Activated CD8-positive, alpha-beta T cell treated with anti-CD3 and anti-CD28 coated beads for 36 hours (primary cell): ENCODE data around the gene PPP2R3B. TPM values are rescaled to one million over a fixed set of nuclear protein-coding genes. Genes with fewer than 3 reads are reported as not detected.

Source experiments
- ATAC-seq: fragments of 200-7000 bp; cut with Tn5 transposase; one replicate; pipeline ENCODE4 v1.10.0; 2021; ENCODE audit warnings: mild to moderate bottlenecking, moderate library complexity
- CTCF ChIA-PET: fragments of 350-600 bp; sonication (Branson Sonifier 250); formaldehyde crosslinking; loops from one replicate; lab custom pipeline; 2021; ENCODE audit warnings: antibody characterized with exemption; lab: Charles Lee
- POLR2A ChIA-PET: fragments of 350-600 bp; sonication (Branson Sonifier 250); formaldehyde crosslinking; loops from one replicate; lab custom pipeline; 2021; ENCODE audit warnings: antibody characterized with exemption; lab: Charles Lee
- DNase-seq: peaks from one replicate; pipeline ENCODE4 v3.0.0-alpha.2; 2020
- H3K27ac Mint-ChIP-seq: one replicate; pipeline ENCODE4 v1.8.0; 2021; ENCODE audit warnings: mild to moderate bottlenecking, mixed read lengths
- H3K27me3 Mint-ChIP-seq: one replicate; pipeline ENCODE4 v1.8.0; 2021; ENCODE audit warnings: mixed read lengths
- H3K36me3 Mint-ChIP-seq: one replicate; pipeline ENCODE4 v1.8.0; 2021; ENCODE audit warnings: low read depth, mixed read lengths
- H3K4me1 Mint-ChIP-seq: one replicate; pipeline ENCODE4 v1.8.0; 2021; ENCODE audit warnings: low read depth, mixed read lengths
- H3K4me3 Mint-ChIP-seq: one replicate; pipeline ENCODE4 v1.8.0; 2021; ENCODE audit warnings: mild to moderate bottlenecking, moderate library complexity, mixed read lengths
- H3K9me3 Mint-ChIP-seq: one replicate; pipeline ENCODE4 v1.8.0; 2021; ENCODE audit warnings: mixed read lengths
- intact Hi-C: fragments of 100-400 bp; cut with micrococcal nuclease; formaldehyde crosslinking; loops from one replicate; pipeline ENCODE4 v1.10.0; 2022
- total RNA-seq, 2 experiments: library from RNA; stranded (reverse); gene quantifications; one replicate each; pipeline ENCODE4 v1.2.3, GENCODE V29; 2021
- TF ChIP-seq, protein P1 (sequence below): fragments of 200-600 bp; IDR thresholded peaks from one replicate; pipeline ENCODE4 v1.8.0; 2022; ENCODE audit warnings: antibody characterized with exemption, mild to moderate bottlenecking

The PPP2R3B gene
- total RNA-seq, 2 experiments from 2014 or later = 44.9 to 45.7 TPM

DNA sequence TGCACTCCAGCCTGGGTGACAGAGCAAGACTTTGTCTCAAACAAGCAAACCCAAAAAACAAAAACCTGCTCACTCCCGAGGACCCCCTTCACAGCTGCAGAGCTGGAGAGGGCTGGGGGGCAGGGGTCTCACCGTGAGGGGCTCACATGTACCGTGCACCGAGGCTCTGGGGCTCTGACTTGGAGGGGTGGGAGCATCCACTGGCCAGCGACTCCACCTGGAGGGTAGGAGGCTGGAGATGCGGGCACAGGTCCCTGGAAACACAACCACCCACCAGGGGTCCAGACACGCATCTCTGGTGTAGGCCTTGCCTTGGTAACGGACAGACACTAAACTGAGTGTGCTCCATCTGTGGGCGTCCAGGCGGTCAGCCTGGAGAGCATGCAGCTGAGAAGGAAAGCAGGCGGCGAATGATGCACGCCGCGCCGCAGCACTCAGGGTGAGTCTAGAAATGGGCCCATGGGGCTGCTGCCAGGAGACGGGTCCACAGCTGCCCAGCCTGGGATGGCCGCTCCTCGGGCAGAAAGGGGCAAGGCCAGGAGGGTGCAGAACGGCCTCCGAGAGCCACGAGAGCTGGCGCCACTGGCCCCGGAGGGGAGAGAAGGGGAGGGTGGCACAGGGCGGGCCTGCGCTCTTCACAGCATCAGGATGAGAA lies 26.1 kb downstream of the PPP2R3B start:
- CTCF ChIA-PET = no interaction called here
- Mint-ChIP-seq H3K4me3 (no peak overlapping the region), H3K9me3 (peaks cover 20% of the 10 kb centered on the region), H3K27me3 (no peaks in the 10 kb centered on the region), H3K36me3 (peaks cover 75% of the 10 kb centered on the region), H3K4me1 (peaks cover 21% of the 10 kb centered on the region), H3K27ac (no peak overlapping the region)
- ATAC-seq = no peak
- DNase-seq = no peak
- POLR2A ChIA-PET = no interaction called here
- TF ChIP-seq, protein P1, sequence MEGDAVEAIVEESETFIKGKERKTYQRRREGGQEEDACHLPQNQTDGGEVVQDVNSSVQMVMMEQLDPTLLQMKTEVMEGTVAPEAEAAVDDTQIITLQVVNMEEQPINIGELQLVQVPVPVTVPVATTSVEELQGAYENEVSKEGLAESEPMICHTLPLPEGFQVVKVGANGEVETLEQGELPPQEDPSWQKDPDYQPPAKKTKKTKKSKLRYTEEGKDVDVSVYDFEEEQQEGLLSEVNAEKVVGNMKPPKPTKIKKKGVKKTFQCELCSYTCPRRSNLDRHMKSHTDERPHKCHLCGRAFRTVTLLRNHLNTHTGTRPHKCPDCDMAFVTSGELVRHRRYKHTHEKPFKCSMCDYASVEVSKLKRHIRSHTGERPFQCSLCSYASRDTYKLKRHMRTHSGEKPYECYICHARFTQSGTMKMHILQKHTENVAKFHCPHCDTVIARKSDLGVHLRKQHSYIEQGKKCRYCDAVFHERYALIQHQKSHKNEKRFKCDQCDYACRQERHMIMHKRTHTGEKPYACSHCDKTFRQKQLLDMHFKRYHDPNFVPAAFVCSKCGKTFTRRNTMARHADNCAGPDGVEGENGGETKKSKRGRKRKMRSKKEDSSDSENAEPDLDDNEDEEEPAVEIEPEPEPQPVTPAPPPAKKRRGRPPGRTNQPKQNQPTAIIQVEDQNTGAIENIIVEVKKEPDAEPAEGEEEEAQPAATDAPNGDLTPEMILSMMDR = no peak
- intact Hi-C loops = no loop called here

DNA sequence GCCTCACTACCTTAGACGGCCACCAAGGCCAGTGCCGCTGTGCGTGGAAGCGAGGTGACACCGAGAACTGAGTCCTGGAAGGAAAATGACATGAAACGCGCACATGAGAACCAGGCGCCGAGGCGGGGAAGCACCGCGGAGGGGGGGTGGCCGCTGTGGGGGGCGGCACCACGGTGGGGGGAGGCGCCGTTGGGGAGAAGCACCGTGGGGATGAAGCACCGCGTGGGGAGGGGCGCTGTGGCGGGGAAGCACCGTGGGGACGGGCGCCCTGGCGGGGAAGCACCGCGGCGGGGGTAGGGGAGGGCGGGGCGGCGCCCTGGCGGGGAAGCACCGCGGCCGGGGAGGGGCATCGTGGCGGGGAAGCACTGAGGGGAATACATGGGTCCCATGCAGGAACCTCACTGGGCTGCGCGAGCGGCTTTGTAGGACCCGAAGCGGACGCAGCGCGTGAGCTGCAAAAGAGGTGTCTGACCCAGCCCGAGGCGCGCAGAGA lies 28.0 kb downstream of the PPP2R3B start:
- intact Hi-C loops = no loop called here
- ATAC-seq = no peak
- peaks cover 20% of the 10 kb centered on the region for H3K9me3 Mint-ChIP-seq
- peaks cover 21% of the 10 kb centered on the region for H3K4me1 Mint-ChIP-seq
- H3K36me3 Mint-ChIP-seq = peaks cover 80% of the 10 kb centered on the region
- DNase-seq = no peak
- TF ChIP-seq, protein P1 = no peak
- H3K27me3 Mint-ChIP-seq = no peaks in the 10 kb centered on the region
- ChIA-PET CTCF (no interaction called here), POLR2A (no interaction called here)
- H3K4me3 Mint-ChIP-seq = no peak overlapping the region
- peak overlapping the region; percentile 95 for H3K27ac Mint-ChIP-seq

DNA sequence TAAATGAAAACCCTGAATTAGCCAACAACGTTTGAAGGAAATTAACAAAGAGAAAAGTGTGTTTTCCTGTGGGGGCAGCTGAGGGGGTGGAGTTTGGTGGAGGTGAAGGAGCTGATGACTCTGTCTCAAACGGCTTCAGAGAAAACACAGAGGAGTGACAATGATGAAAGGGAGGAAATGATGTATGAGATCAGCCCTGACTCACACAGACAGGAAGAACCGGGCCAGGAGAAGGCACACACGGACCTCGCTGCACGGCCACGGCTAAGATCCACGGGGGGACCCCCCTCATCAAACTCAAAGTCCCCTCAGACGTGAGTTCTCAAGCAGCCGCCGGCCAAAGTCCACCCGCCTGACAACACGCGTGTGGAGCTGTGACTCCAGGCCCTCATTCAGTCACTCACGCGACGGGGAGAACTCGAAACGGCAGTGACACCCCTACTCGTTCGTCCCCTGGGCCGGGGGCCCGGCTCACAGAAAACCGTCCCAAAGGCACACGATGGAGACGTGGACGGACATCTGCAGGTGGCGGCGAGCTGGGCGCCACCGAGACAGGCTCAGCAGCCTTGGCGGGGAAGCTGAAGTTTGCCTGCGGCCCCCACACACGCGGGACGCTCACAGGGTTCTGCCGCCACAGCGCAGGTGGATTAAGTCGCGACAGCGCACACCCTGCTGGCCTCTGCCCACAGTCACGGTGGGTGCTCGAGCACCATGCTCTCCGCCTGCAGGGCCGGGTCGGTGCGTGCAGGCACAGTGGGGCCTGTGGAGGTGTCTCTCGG lies 28.8 kb downstream of the PPP2R3B start:
- peaks cover 20% of the 10 kb centered on the region for H3K9me3 Mint-ChIP-seq
- H3K27ac Mint-ChIP-seq = peak overlapping the region; percentile 95
- H3K36me3 Mint-ChIP-seq = peaks cover 72% of the 10 kb centered on the region
- intact Hi-C loops = no loop called here
- POLR2A ChIA-PET = no interaction called here
- no peaks in the 10 kb centered on the region for H3K27me3 Mint-ChIP-seq
- ATAC-seq = peak; percentile 99
- TF ChIP-seq, protein P1 = no peak
- CTCF ChIA-PET = no interaction called here
- H3K4me1 Mint-ChIP-seq = peaks cover 21% of the 10 kb centered on the region
- peak overlapping the region; percentile 49 for H3K4me3 Mint-ChIP-seq
- DNase-seq = peak; percentile 76

DNA sequence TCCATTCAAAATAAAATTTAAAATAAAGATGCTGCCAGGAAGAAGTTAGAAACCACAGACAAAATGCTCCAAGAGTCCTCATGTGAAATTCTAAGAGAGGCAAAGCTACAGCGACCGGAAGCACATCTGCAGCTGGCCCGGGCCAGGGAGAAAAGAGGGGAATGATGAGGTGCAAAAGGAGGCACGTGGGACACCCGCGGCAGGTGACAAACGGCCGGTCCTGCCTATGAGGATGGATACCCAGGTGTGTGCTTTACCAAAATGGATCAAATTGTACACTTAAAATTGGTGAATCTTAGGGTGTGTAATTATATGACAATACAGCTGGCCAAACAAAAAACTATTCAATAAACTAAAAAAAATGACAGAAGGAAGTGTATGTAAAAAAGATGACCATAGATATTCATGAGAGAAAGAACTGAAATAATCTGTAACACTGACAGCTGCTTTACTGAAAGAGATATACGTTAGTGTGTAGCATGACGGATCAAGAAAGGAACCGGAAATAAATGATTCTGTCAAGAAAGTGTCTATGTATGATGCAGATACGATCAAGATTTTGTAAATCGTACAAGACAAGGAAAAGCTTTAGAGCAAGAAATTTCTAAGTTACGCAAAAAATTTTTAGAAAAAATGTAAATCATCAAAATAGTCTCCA lies 29.5 kb downstream of the PPP2R3B start:
- Mint-ChIP-seq H3K4me3 (peak overlapping the region; percentile 49), H3K4me1 (peaks cover 21% of the 10 kb centered on the region), H3K27ac (peak overlapping the region; percentile 95), H3K9me3 (peaks cover 20% of the 10 kb centered on the region), H3K36me3 (peaks cover 65% of the 10 kb centered on the region), H3K27me3 (no peaks in the 10 kb centered on the region)
- intact Hi-C loops = no loop called here
- ATAC-seq = peak; percentile 55
- CTCF ChIA-PET = no interaction called here
- POLR2A ChIA-PET = no interaction called here
- TF ChIP-seq, protein P1 = no peak
- no peak for DNase-seq
